Measurements from ENCODE around the gene IFT80. TPM values are rescaled to one million over a fixed set of nuclear protein-coding genes. Genes with fewer than 3 reads are reported as not detected.

The IFT80 gene
- total and polyA plus RNA-seq, 2 experiments from 2014 or later: 14.1 to 33.0 TPM

GRCh38 chr3:160227419-160227818 is 171.6 kb downstream of the IFT80 start (continued):
- TF ChIP-seq ZNF462 (CRISPR knock-in tag; IDR thresholded peaks at IDR 0.05) (no peak), EZH2 (IDR thresholded peaks at IDR 0.05; ENCODE audit: low read depth, unreplicated experiment) (no peak)

GRCh38 chr3:160226026-160226907 is 172.8 kb downstream of the IFT80 start:
- Mint-ChIP-seq H3K27me3 (ENCODE audit: insufficient read depth, low read depth, poor library complexity) (peaks cover 36% of the 10 kb centered on the region), H3K36me3 (ENCODE audit: low read depth) (no peaks in the 10 kb centered on the region; the same call in 2 of the 3 replicates), H3K27ac (no peak overlapping the region), H3K9me3 (no peaks in the 10 kb centered on the region), H3K4me3 (peak overlapping the region; percentile 80), H3K4me1 (peaks cover 6% of the 10 kb centered on the region; the same call in 2 of the 3 replicates)
- peaks cover 69% of the 10 kb centered on the region for H3K27me3 ChIP-seq (ENCODE audit: insufficient read depth)
- no peaks in the 10 kb centered on the region for H3K9me2 ChIP-seq (ENCODE audit: insufficient read depth)
- peak; percentile 29 for ATAC-seq
- peak overlapping the region; percentile 91 for H3K4me2 ChIP-seq
- peak overlapping the region; percentile 97 for H2AFZ ChIP-seq
- H3K36me3 ChIP-seq (ENCODE audit: insufficient read depth): no peaks in the 10 kb centered on the region
- peak; percentile 65 for DNase-seq (ENCODE audit: low spot score)
- peak overlapping the region; percentile 74 for H3K4me3 ChIP-seq
- no peaks in the 10 kb centered on the region for H4K20me1 ChIP-seq (replicated peaks; ENCODE audit: insufficient read depth)
- peak; percentile 30 for TF ChIP-seq REST (IDR thresholded peaks at IDR 0.05; ENCODE audit: unreplicated experiment)
- no peak for TF ChIP-seq ZNF331 (CRISPR knock-in tag; IDR thresholded peaks at IDR 0.05; ENCODE audit: low read depth)
- TF ChIP-seq EZH2 (IDR thresholded peaks at IDR 0.05; ENCODE audit: low read depth, unreplicated experiment): peak; percentile 70
- peak; percentile 53 for TF ChIP-seq EZH2phosphoT487 (IDR thresholded peaks at IDR 0.05; ENCODE audit: unreplicated experiment)
- TF ChIP-seq STAT1 (IDR thresholded peaks at IDR 0.05; ENCODE audit: unreplicated experiment): no peak
- TF ChIP-seq CTCF (conservative IDR thresholded peaks at IDR 0.05; ENCODE audit: low read depth in 2 of 2): no peak
- peak; percentile 50 for TF ChIP-seq POLR2AphosphoS5 (IDR thresholded peaks at IDR 0.05; ENCODE audit: low read depth)
- H3K79me2 ChIP-seq (replicated peaks; ENCODE audit: insufficient read depth): no peaks in the 10 kb centered on the region
- H3K4me1 ChIP-seq (ENCODE audit: insufficient read depth): peaks cover 5% of the 10 kb centered on the region; the same call in 1 of the 2 replicates
- no peak overlapping the region for H3K27ac ChIP-seq (ENCODE audit: low read depth)
- H3F3A ChIP-seq (replicated peaks; ENCODE audit: low read depth): 0 out of 2 replicates have a peak, but pooled peaks cover 3% of the 10 kb centered on the region

Data from GM23338 (cell line).